Osteoblast (primary cell): ENCODE results near the gene C2CD4D. TPM values are rescaled to one million over a fixed set of nuclear protein-coding genes. Genes with fewer than 3 reads are reported as not detected.
A peak's percentile ranks its signal among the peaks of the same experiment; 100 is the strongest.

Experiments used
- DNase-seq: peaks from one replicate; pipeline ENCODE4 v3.0.0; 2011; ENCODE audit warnings: low spot score, mixed read lengths; ENCODE audit not compliant: insufficient read length; ENCODE audit errors: missing footprints
- H2AFZ ChIP-seq: 2 replicates; pipeline ENCODE4 v1.6.0; 2011; ENCODE audit warnings: mild to moderate bottlenecking, low read length
- H3K27ac ChIP-seq: 2 replicates; pipeline ENCODE4 v1.5.1; 2011; ENCODE audit warnings: mild to moderate bottlenecking, low read depth, low read length, moderate library complexity
- H3K27me3 ChIP-seq: 2 replicates; pipeline ENCODE4 v1.6.0; 2012; ENCODE audit warnings: mild to moderate bottlenecking, control low read depth, inconsistent platforms, low read length, moderate library complexity; ENCODE audit not compliant: insufficient read depth
- H3K36me3 ChIP-seq: 2 replicates; pipeline ENCODE4 v1.5.1; 2011; ENCODE audit warnings: mild to moderate bottlenecking, low read length, control low read depth, moderate library complexity; ENCODE audit not compliant: insufficient read depth
- H3K4me1 ChIP-seq: 2 replicates; pipeline ENCODE4 v1.5.1; 2011; ENCODE audit warnings: mild to moderate bottlenecking, low read length, control low read depth, moderate library complexity; ENCODE audit not compliant: insufficient read depth
- H3K4me2 ChIP-seq: 2 replicates; pipeline ENCODE4 v1.6.0; 2011; ENCODE audit warnings: mild to moderate bottlenecking, low read length; ENCODE audit not compliant: insufficient read depth
- H3K4me3 ChIP-seq: fragments of 200-600 bp; sonication (generic); 3 replicates; pipeline ENCODE4 v1.5.1; 2012; ENCODE audit warnings: mild to moderate bottlenecking, low read length, inconsistent platforms; ENCODE audit not compliant: insufficient read depth
- H3K79me2 ChIP-seq: 2 replicates; pipeline ENCODE4 v1.6.0; 2012; ENCODE audit warnings: mild to moderate bottlenecking, low read length, control low read depth, inconsistent platforms; ENCODE audit not compliant: insufficient read depth
- H3K9me3 ChIP-seq: 2 replicates; pipeline ENCODE4 v1.5.1; 2011; ENCODE audit warnings: low read depth, low read length, control low read depth
- H4K20me1 ChIP-seq: 2 replicates; pipeline ENCODE4 v1.6.0; 2012; ENCODE audit warnings: mild to moderate bottlenecking, low read length, control low read depth; ENCODE audit not compliant: insufficient read depth
- CTCF ChIP-seq: IDR thresholded peaks from 2 replicates; pipeline ENCODE4 v1.5.1; 2011; ENCODE audit warnings: mild to moderate bottlenecking, low read depth, low read length, moderate library complexity; ENCODE audit errors: extremely low read depth
- total RNA-seq: library from RNA; depleted of rRNA; stranded (reverse); fragments of >200 nt; gene quantifications from 2 replicates; pipeline ENCODE4 v1.2.3, GENCODE V29; 2012

The C2CD4D gene
- total RNA-seq, 1 donor: not detected

GRCh38 chr1:151817353-151817730 lies 22.3 kb downstream of the C2CD4D start:
- peaks cover 3% of the 10 kb centered on the region for H3K4me1 ChIP-seq
- no peaks in the 10 kb centered on the region for H3K79me2 ChIP-seq
- no peak overlapping the region for H3K4me2 ChIP-seq
- no peaks in the 10 kb centered on the region for H4K20me1 ChIP-seq
- peak; percentile 35 for DNase-seq
- H3K36me3 ChIP-seq: no peaks in the 10 kb centered on the region
- H3K27me3 ChIP-seq: peaks cover 19% of the 10 kb centered on the region
- no peak overlapping the region for H3K27ac ChIP-seq
- no peak overlapping the region for H3K4me3 ChIP-seq
- H2AFZ ChIP-seq: no peak overlapping the region
- no peak for TF ChIP-seq CTCF
- H3K9me3 ChIP-seq: no peaks in the 10 kb centered on the region

GRCh38 chr1:151816548-151817352 lies 22.9 kb downstream of the C2CD4D start:
- Histone ChIP-seq H3K9me3 (no peaks in the 10 kb centered on the region), H3K79me2 (no peaks in the 10 kb centered on the region), H3K27me3 (peaks cover 24% of the 10 kb centered on the region), H4K20me1 (no peaks in the 10 kb centered on the region), H3K4me3 (no peak overlapping the region), H2AFZ (no peak overlapping the region), H3K4me2 (no peak overlapping the region), H3K36me3 (no peaks in the 10 kb centered on the region), H3K4me1 (peaks cover 3% of the 10 kb centered on the region), H3K27ac (no peak overlapping the region)
- TF ChIP-seq CTCF: no peak
- DNase-seq: peak; percentile 39

- H3K27me3 ChIP-seq: peaks cover 31% of the 10 kb centered on the region
- H3K79me2 ChIP-seq: no peaks in the 10 kb centered on the region
- no peak overlapping the region for H3K4me3 ChIP-seq
- no peaks in the 10 kb centered on the region for H3K9me3 ChIP-seq
- no peak overlapping the region for H2AFZ ChIP-seq
- H3K27ac ChIP-seq: no peak overlapping the region
- peak; percentile 57 for DNase-seq
- H3K4me1 ChIP-seq: peaks cover 3% of the 10 kb centered on the region
- H3K4me2 ChIP-seq: no peak overlapping the region
- no peaks in the 10 kb centered on the region for H4K20me1 ChIP-seq
- no peaks in the 10 kb centered on the region for H3K36me3 ChIP-seq
- TF ChIP-seq CTCF: no peak
These were observed 23.8 kb downstream of the C2CD4D start for GRCh38 chr1:151815716-151816327.

- no peak for TF ChIP-seq CTCF
- Histone ChIP-seq H3K4me1 (peaks cover 3% of the 10 kb centered on the region), H3K4me3 (no peak overlapping the region), H3K4me2 (no peak overlapping the region), H4K20me1 (no peaks in the 10 kb centered on the region), H3K9me3 (no peaks in the 10 kb centered on the region), H3K36me3 (no peaks in the 10 kb centered on the region), H3K27me3 (peaks cover 31% of the 10 kb centered on the region), H3K27ac (no peak overlapping the region), H2AFZ (no peak overlapping the region), H3K79me2 (no peaks in the 10 kb centered on the region)
- DNase-seq: peak; percentile 55
These were observed 24.6 kb downstream of the C2CD4D start for GRCh38 chr1:151814971-151815545.
